ENCODE results near the gene FBXO39. TPM values are rescaled to one million over a fixed set of nuclear protein-coding genes. Genes with fewer than 3 reads are reported as not detected.

The FBXO39 gene
- total and polyA plus RNA-seq, 2 donors (not counting 1 experiment from before 2014, with no cell fraction given): 0.13 TPM; not detected in 1

DNA sequence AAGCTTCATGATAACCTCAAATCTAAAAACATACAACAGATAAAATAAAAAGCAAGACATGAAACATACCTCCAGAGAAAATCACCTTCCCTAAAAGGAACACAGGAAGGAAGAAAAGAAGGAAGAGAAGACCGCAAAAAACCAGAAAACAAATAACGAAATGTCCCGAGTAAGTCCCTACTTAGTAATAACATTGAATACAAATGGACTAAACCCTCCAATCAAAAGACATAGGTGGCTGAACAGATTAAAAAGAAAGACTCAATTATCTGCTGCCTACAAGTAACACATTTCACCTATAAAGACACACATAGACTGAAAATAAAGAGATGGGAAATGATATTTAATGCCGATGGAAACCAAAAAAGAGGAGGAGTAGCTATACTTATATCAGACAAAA lies 6.2 kb downstream of the FBXO39 start:
- no peaks in the 10 kb centered on the region for H3K4me1 Mint-ChIP-seq
- ATAC-seq (ENCODE audit: low read depth) (no peak), DNase-seq (no peak)
- H3K27ac ChIP-seq (ENCODE audit: low read length in 2 of 2): no peak overlapping the region
- H2AFZ ChIP-seq (ENCODE audit: insufficient read depth, low read depth, low read length, poor library complexity, severe bottlenecking): no peak overlapping the region
- peaks cover 0 to 34% (median 17%) of the 10 kb centered on the region in 4 experiments for H3K27me3 ChIP-seq (replicated peaks in 1 of 4; ENCODE audit: control extremely low read depth in 1 of 4, control insufficient read depth in 3 of 4, insufficient read depth in 4 of 4, low read length in 3 of 4)
- H3K9me3 Mint-ChIP-seq (ENCODE audit: insufficient read depth): peaks cover 3% of the 10 kb centered on the region
- no peak overlapping the region for H3K9ac ChIP-seq (ENCODE audit: low read length)
- ChIA-PET POLR2A (no interaction called here), CTCF (no interaction called here)
- no peaks in the 10 kb centered on the region for H3K79me2 ChIP-seq (ENCODE audit: control insufficient read depth, insufficient read depth, low read length)
- no peak overlapping the region for H3K27ac Mint-ChIP-seq
- H3K4me2 ChIP-seq (replicated peaks; ENCODE audit: low read depth, low read length, poor library complexity, severe bottlenecking): no peak overlapping the region
- no peaks in the 10 kb centered on the region for H3K4me1 ChIP-seq (ENCODE audit: control insufficient read depth in 2 of 2, insufficient read depth in 2 of 2, low read length in 2 of 2)
- H3K36me3 ChIP-seq (replicated peaks in 1 of 2; ENCODE audit: control extremely low read depth in 1 of 2, control insufficient read depth in 1 of 2, extremely low read depth in 1 of 2, insufficient read depth in 2 of 2, low read length in 1 of 2): no peaks in the 10 kb centered on the region
- TF ChIP-seq CTCF (IDR thresholded peaks at IDR 0.05) (no peak), EZH2 (IDR thresholded peaks at IDR 0.05; ENCODE audit: borderline replicate concordance, insufficient read depth, low read depth, low read length, poor library complexity, severe bottlenecking) (no peak)
- H4K20me1 ChIP-seq (ENCODE audit: control insufficient read depth, insufficient read depth, low read length, poor library complexity, severe bottlenecking): no peaks in the 10 kb centered on the region
- H3K9me3 ChIP-seq (ENCODE audit: control extremely low read depth in 1 of 3, control insufficient read depth in 2 of 3, insufficient read depth in 1 of 3, low read length in 2 of 3): peaks cover 2 to 8% (median 3%) of the 10 kb centered on the region in 3 donors
- H3K4me3 Mint-ChIP-seq: no peak overlapping the region
- no peak overlapping the region for H3K4me3 ChIP-seq (ENCODE audit: control extremely low read depth in 1 of 5, extremely low read depth in 1 of 5, insufficient read depth in 1 of 5, low read depth in 2 of 5, low read length in 4 of 5)
- H3K27me3 Mint-ChIP-seq: peaks cover 74% of the 10 kb centered on the region
- no CpG with 5 or more reads among the region's 4 CpGs for WGBS (ENCODE audit: insufficient coverage)
- intact Hi-C loops (cut with micrococcal nuclease): no loop called here

DNA sequence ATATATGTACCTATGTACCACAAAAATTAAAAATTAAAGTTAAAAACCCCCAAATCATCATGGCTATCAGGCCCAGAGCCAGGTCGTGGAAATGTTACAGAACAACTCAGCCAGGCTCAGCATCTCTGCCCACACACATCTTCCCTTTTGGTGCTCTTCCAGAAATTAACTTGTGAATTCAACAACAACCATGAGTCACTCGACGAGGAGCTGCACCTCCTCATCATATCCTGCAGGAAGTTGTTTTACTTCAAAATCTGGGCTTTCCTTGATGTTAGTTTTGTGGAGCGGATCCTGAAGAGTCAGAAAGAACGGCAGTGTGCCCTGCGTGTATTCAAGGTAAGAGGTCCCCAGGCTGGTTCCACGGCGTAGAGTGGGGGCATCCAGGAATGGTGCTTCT lies 10.6 kb downstream of the FBXO39 start:
- WGBS (ENCODE audit: insufficient coverage): 78% methylated on average over 6 of the region's 8 CpGs
- H3K36me3 ChIP-seq (replicated peaks in 1 of 2; ENCODE audit: control extremely low read depth in 1 of 2, control insufficient read depth in 1 of 2, extremely low read depth in 1 of 2, insufficient read depth in 2 of 2, low read length in 1 of 2): no peaks in the 10 kb centered on the region
- H3K4me3 ChIP-seq (ENCODE audit: control extremely low read depth in 1 of 5, extremely low read depth in 1 of 5, insufficient read depth in 1 of 5, low read depth in 2 of 5, low read length in 4 of 5): no peak overlapping the region
- peaks cover 0 to 3% (median 2%) of the 10 kb centered on the region in 3 donors for H3K9me3 ChIP-seq (ENCODE audit: control extremely low read depth in 1 of 3, control insufficient read depth in 2 of 3, insufficient read depth in 1 of 3, low read length in 2 of 3)
- DNase-seq (no peak), ATAC-seq (ENCODE audit: low read depth) (no peak)
- no peak overlapping the region for H3K27ac ChIP-seq (ENCODE audit: low read length in 2 of 2)
- Mint-ChIP-seq H3K4me1 (no peaks in the 10 kb centered on the region), H3K9me3 (ENCODE audit: insufficient read depth) (peaks cover 3% of the 10 kb centered on the region), H3K4me3 (no peak overlapping the region), H3K27me3 (peaks cover 86% of the 10 kb centered on the region), H3K27ac (no peak overlapping the region)
- no peaks in the 10 kb centered on the region for H3K79me2 ChIP-seq (ENCODE audit: control insufficient read depth, insufficient read depth, low read length)
- TF ChIP-seq CTCF (IDR thresholded peaks at IDR 0.05): no peak
- TF ChIP-seq EZH2 (IDR thresholded peaks at IDR 0.05; ENCODE audit: borderline replicate concordance, insufficient read depth, low read depth, low read length, poor library complexity, severe bottlenecking): no peak
- no peaks in the 10 kb centered on the region for H3K4me1 ChIP-seq (ENCODE audit: control insufficient read depth in 2 of 2, insufficient read depth in 2 of 2, low read length in 2 of 2)
- no peaks in the 10 kb centered on the region for H4K20me1 ChIP-seq (ENCODE audit: control insufficient read depth, insufficient read depth, low read length, poor library complexity, severe bottlenecking)
- H2AFZ ChIP-seq (ENCODE audit: insufficient read depth, low read depth, low read length, poor library complexity, severe bottlenecking): no peak overlapping the region
- intact Hi-C loops (cut with micrococcal nuclease): no loop called here
- POLR2A ChIA-PET: no interaction called here
- H3K4me2 ChIP-seq (replicated peaks; ENCODE audit: low read depth, low read length, poor library complexity, severe bottlenecking): no peak overlapping the region
- CTCF ChIA-PET: no interaction called here
- H3K27me3 ChIP-seq (replicated peaks in 1 of 4; ENCODE audit: control extremely low read depth in 1 of 4, control insufficient read depth in 3 of 4, insufficient read depth in 4 of 4, low read length in 3 of 4): peaks cover 0 to 18% (median 9%) of the 10 kb centered on the region in 4 experiments
- H3K9ac ChIP-seq (ENCODE audit: low read length): no peak overlapping the region

Measured in B cell (primary cell).